Mesenchymal stem cell (in vitro differentiated cells and primary cell): ENCODE data around the gene POLR2H.
A peak's percentile ranks its signal among the peaks of the same experiment; 100 is the strongest.

Source experiments
- DNase-seq: peaks from one replicate; pipeline ENCODE4 v3.0.0-alpha.2; 2013
- H2AFZ ChIP-seq: one replicate; pipeline ENCODE4 v1.6.1; 2013; ENCODE audit warnings: low read depth, mild to moderate bottlenecking, control low read depth, inconsistent platforms, low read length, moderate library complexity
- H2AK5ac ChIP-seq: 2 replicates; pipeline ENCODE4 v1.6.1; 2013; ENCODE audit warnings: low read length, moderate library complexity, mild to moderate bottlenecking, inconsistent platforms; ENCODE audit not compliant: severe bottlenecking
- H2BK120ac ChIP-seq: one replicate; pipeline ENCODE4 v1.6.1; 2013; ENCODE audit warnings: low read depth, mild to moderate bottlenecking, inconsistent platforms, low read length, moderate library complexity
- H2BK12ac ChIP-seq, 2 experiments: one replicate each; pipeline ENCODE4 v1.6.1; 2013; ENCODE audit warnings: inconsistent platforms in 2 of 2, low read length in 2 of 2, mild to moderate bottlenecking in 2 of 2, moderate library complexity in 2 of 2, control low read depth in 1 of 2
- H2BK15ac ChIP-seq: one replicate; pipeline ENCODE4 v1.6.1; 2013; ENCODE audit warnings: mild to moderate bottlenecking, low read depth, inconsistent platforms; ENCODE audit not compliant: poor library complexity, severe bottlenecking
- H2BK5ac ChIP-seq: 2 replicates; pipeline ENCODE4 v1.6.1; 2013; ENCODE audit warnings: low read depth, mild to moderate bottlenecking, low read length, control low read depth, inconsistent platforms; ENCODE audit not compliant: poor library complexity, severe bottlenecking
- H3K14ac ChIP-seq, 2 experiments: one replicate each; pipeline ENCODE4 v1.6.1; 2013; ENCODE audit warnings: inconsistent platforms in 2 of 2, low read length in 2 of 2, control low read depth in 1 of 2, mild to moderate bottlenecking in 1 of 2, moderate library complexity in 1 of 2
- H3K18ac ChIP-seq, 2 experiments: one replicate each; pipeline ENCODE4 v1.6.1; 2013; ENCODE audit warnings: inconsistent platforms in 2 of 2, low read length in 2 of 2, control low read depth in 1 of 2, low read depth in 1 of 2, mild to moderate bottlenecking in 1 of 2
- H3K23ac ChIP-seq, 2 experiments: one replicate each; pipeline ENCODE4 v1.6.1; 2013; ENCODE audit warnings: inconsistent platforms in 2 of 2, low read length in 2 of 2, mild to moderate bottlenecking in 2 of 2, moderate library complexity in 2 of 2, control low read depth in 1 of 2
- H3K27ac ChIP-seq: 2 replicates; pipeline ENCODE4 v1.5.1; 2013; ENCODE audit warnings: mild to moderate bottlenecking, moderate library complexity, low read length, control low read depth, inconsistent platforms; ENCODE audit not compliant: poor library complexity, severe bottlenecking
- H3K27me3 ChIP-seq, 2 experiments: 2 replicates each; pipeline versions ENCODE4 v1.6.1 to v1.7.0; 2013; ENCODE audit warnings: low read length in 2 of 2, mild to moderate bottlenecking in 2 of 2, moderate library complexity in 2 of 2, control low read depth in 1 of 2, inconsistent platforms in 1 of 2; ENCODE audit not compliant: control insufficient read depth in 1 of 2, insufficient read depth in 1 of 2
- H3K36me3 ChIP-seq, 2 experiments: 2 replicates each; pipeline versions ENCODE4 v1.6.1 to v1.7.0; 2013; ENCODE audit warnings: low read length in 2 of 2, control low read depth in 1 of 2, inconsistent platforms in 1 of 2, low read depth in 1 of 2, mild to moderate bottlenecking in 1 of 2; ENCODE audit not compliant: insufficient read depth in 2 of 2, control insufficient read depth in 1 of 2
- H3K4ac ChIP-seq, 2 experiments: one replicate each; pipeline ENCODE4 v1.6.1; 2013; ENCODE audit warnings: inconsistent platforms in 2 of 2, low read length in 2 of 2, mild to moderate bottlenecking in 2 of 2, moderate library complexity in 2 of 2, control low read depth in 1 of 2, low read depth in 1 of 2
- H3K4me1 ChIP-seq: 2 replicates; pipeline ENCODE4 v1.6.1; 2013; ENCODE audit warnings: low read depth, low read length, control low read depth; ENCODE audit not compliant: control insufficient read depth, insufficient read depth
- H3K4me2 ChIP-seq: 2 replicates; pipeline ENCODE4 v1.6.1; 2013; ENCODE audit warnings: low read length, mild to moderate bottlenecking, inconsistent platforms; ENCODE audit not compliant: poor library complexity, severe bottlenecking
- H3K4me3 ChIP-seq, 2 experiments: 2 replicates each; pipeline versions ENCODE4 v1.5.1 to v1.7.0; 2013; ENCODE audit warnings: low read length in 2 of 2, mild to moderate bottlenecking in 2 of 2, control low read depth in 1 of 2, low read depth in 1 of 2; ENCODE audit not compliant: insufficient read depth in 1 of 2
- H3K79me1 ChIP-seq: replicated peaks from 2 replicates; pipeline ENCODE4 v1.6.1; 2013; ENCODE audit warnings: mild to moderate bottlenecking, control low read depth, low read length, inconsistent platforms; ENCODE audit not compliant: poor library complexity, severe bottlenecking
- H3K9ac ChIP-seq: 2 replicates; pipeline ENCODE4 v1.7.0; 2013; ENCODE audit warnings: mild to moderate bottlenecking, low read length, moderate library complexity
- H3K9me3 ChIP-seq: 2 replicates; pipeline ENCODE4 v1.7.0; 2013; ENCODE audit warnings: mild to moderate bottlenecking, low read length; ENCODE audit not compliant: control insufficient read depth
- H4K8ac ChIP-seq: one replicate; pipeline ENCODE4 v1.6.1; 2013; ENCODE audit warnings: inconsistent platforms, mild to moderate bottlenecking, low read length, moderate library complexity
- H4K91ac ChIP-seq: one replicate; pipeline ENCODE4 v1.6.1; 2013; ENCODE audit warnings: mild to moderate bottlenecking, low read length, inconsistent platforms
- WGBS: methylation state at CpG from one replicate; pipeline ENCODE4 v1.1.7; 2013; ENCODE audit warnings: mixed read lengths; 5-methylcytosine and 5-hydroxymethylcytosine counted together

The POLR2H gene

GRCh38 chr3:184325715-184326369 is 35.7 kb upstream of the POLR2H start:
- H4K91ac ChIP-seq: no peak overlapping the region
- no peaks in the 10 kb centered on the region for H3K27me3 ChIP-seq
- no peaks in the 10 kb centered on the region for H3K4me1 ChIP-seq
- no peak overlapping the region for H2AK5ac ChIP-seq
- H3K36me3 ChIP-seq: peaks cover 85 to 99% of the 10 kb centered on the region in 2 experiments
- H3K9ac ChIP-seq: peak overlapping the region; percentile 1
- no peak overlapping the region for H3K4me3 ChIP-seq
- no peak overlapping the region for H3K14ac ChIP-seq
- no peak overlapping the region for H3K4ac ChIP-seq
- peaks cover 42% of the 10 kb centered on the region for H3K79me1 ChIP-seq
- no peak overlapping the region for H3K23ac ChIP-seq
- no peak overlapping the region for H4K8ac ChIP-seq
- H3K27ac ChIP-seq: no peak overlapping the region
- no peak overlapping the region for H3K4me2 ChIP-seq
- no peak overlapping the region for H2BK120ac ChIP-seq
- H2AFZ ChIP-seq: no peak overlapping the region
- no peak overlapping the region for H2BK5ac ChIP-seq
- no peaks in the 10 kb centered on the region for H3K9me3 ChIP-seq
- 97% methylated on average over 5 of the region's 6 CpGs for WGBS
- DNase-seq: no peak
- no peak overlapping the region for H3K18ac ChIP-seq
- no peak overlapping the region for H2BK12ac ChIP-seq
- H2BK15ac ChIP-seq: no peak overlapping the region

- Histone ChIP-seq H2BK120ac (no peak overlapping the region), H3K18ac (no peak overlapping the region), H3K27ac (no peak overlapping the region), H3K4me3 (no peak overlapping the region), H2BK5ac (no peak overlapping the region), H3K4me2 (no peak overlapping the region), H2AK5ac (no peak overlapping the region), H3K36me3 (peaks cover 85 to 99% of the 10 kb centered on the region in 2 experiments), H3K9ac (no peak overlapping the region), H2AFZ (no peak overlapping the region), H4K91ac (no peak overlapping the region), H2BK15ac (no peak overlapping the region), H3K23ac (no peak overlapping the region), H3K4ac (no peak overlapping the region), H2BK12ac (no peak overlapping the region), H4K8ac (no peak overlapping the region), H3K27me3 (no peaks in the 10 kb centered on the region), H3K14ac (no peak overlapping the region), H3K4me1 (peaks cover 5% of the 10 kb centered on the region), H3K79me1 (peaks cover 37% of the 10 kb centered on the region), H3K9me3 (no peaks in the 10 kb centered on the region)
- no peak for DNase-seq
- WGBS: over 99% methylated on average over 21 of the region's 21 CpGs
Observed at GRCh38 chr3:184327171-184327570, 34.3 kb upstream of the POLR2H start.

GRCh38 chr3:184328516-184328915 is 33.0 kb upstream of the POLR2H start:
- Histone ChIP-seq H3K4me1 (peaks cover 14% of the 10 kb centered on the region), H2BK12ac (no peak overlapping the region), H4K91ac (no peak overlapping the region), H3K14ac (no peak overlapping the region), H2BK15ac (no peak overlapping the region), H3K27me3 (no peaks in the 10 kb centered on the region), H3K4ac (no peak overlapping the region), H3K9me3 (no peaks in the 10 kb centered on the region), H3K4me3 (no peak overlapping the region), H2AFZ (no peak overlapping the region), H2AK5ac (no peak overlapping the region), H4K8ac (no peak overlapping the region), H3K23ac (no peak overlapping the region), H3K36me3 (peaks cover 82 to 99% of the 10 kb centered on the region in 2 experiments), H2BK120ac (no peak overlapping the region), H3K18ac (no peak overlapping the region), H3K4me2 (no peak overlapping the region), H2BK5ac (no peak overlapping the region), H3K27ac (peak overlapping the region; percentile 7), H3K79me1 (peaks cover 31% of the 10 kb centered on the region), H3K9ac (no peak overlapping the region)
- 64% methylated on average over 3 of the region's 3 CpGs for WGBS
- no peak for DNase-seq

GRCh38 chr3:184332370-184333090 is 29.0 kb upstream of the POLR2H start:
- peak; percentile 89 for DNase-seq
- peaks cover 61 to 79% of the 10 kb centered on the region in 2 experiments for H3K36me3 ChIP-seq
- H2BK12ac ChIP-seq: peak overlapping the region in 1 of 2 experiments; percentile 57
- H3K4ac ChIP-seq: peak overlapping the region in 1 of 2 experiments; percentile 37
- peak overlapping the region; percentile 90 for H2AK5ac ChIP-seq
- H3K9ac ChIP-seq: peak overlapping the region; percentile 51
- H3K27me3 ChIP-seq: no peaks in the 10 kb centered on the region
- peak overlapping the region; percentile 80 for H3K27ac ChIP-seq
- peak overlapping the region; percentile 39 for H2BK5ac ChIP-seq
- peak overlapping the region; percentile 29 for H4K91ac ChIP-seq
- H2BK120ac ChIP-seq: no peak overlapping the region
- peaks cover 12% of the 10 kb centered on the region for H3K79me1 ChIP-seq
- peaks cover 42% of the 10 kb centered on the region for H3K4me1 ChIP-seq
- WGBS: 44% methylated on average over 10 of the region's 10 CpGs
- H4K8ac ChIP-seq: no peak overlapping the region
- H3K14ac ChIP-seq: no peak overlapping the region
- H3K9me3 ChIP-seq: no peaks in the 10 kb centered on the region
- no peak overlapping the region for H3K23ac ChIP-seq
- H3K18ac ChIP-seq: peak overlapping the region; percentile 11 to 13
- H2AFZ ChIP-seq: no peak overlapping the region
- no peak overlapping the region for H3K4me3 ChIP-seq
- no peak overlapping the region for H3K4me2 ChIP-seq
- H2BK15ac ChIP-seq: no peak overlapping the region
